GM21737 (cell line): ENCODE measurements around the gene CD79A.

ENCODE experiments used
- ATAC-seq: cut with Tn5 transposase; IDR thresholded peaks from one replicate; pipeline ENCODE4 v1.9.1; 2021; ENCODE audit warnings: mild to moderate bottlenecking, moderate library complexity; ENCODE audit not compliant: unreplicated experiment

The CD79A gene

DNA sequence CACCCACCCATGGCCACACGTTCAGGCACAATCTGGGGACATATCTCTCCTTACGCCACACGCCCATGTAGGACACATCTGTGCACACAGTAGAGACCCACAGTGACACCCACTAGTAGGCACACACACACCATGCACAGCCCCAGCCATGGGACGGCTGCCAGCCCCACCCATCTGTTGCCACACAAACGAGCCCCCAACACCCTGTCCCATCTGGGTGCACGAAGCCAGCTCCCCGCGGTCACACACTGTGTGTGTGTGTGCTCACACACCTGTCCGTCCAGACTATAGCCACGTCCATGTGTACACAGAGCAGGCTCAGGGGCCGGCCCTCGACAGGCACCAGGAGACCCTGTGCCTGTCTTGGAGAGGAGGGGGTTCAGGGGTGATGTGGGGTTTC lies 40.6 kb downstream of the CD79A start:
- no peak for ATAC-seq

- no peak for ATAC-seq
These were observed 41.0 kb downstream of the CD79A start for GRCh38 chr19:41918095-41918494.

GRCh38 chr19:41918653-41919244 lies 41.7 kb downstream of the CD79A start:
- ATAC-seq = no peak

DNA sequence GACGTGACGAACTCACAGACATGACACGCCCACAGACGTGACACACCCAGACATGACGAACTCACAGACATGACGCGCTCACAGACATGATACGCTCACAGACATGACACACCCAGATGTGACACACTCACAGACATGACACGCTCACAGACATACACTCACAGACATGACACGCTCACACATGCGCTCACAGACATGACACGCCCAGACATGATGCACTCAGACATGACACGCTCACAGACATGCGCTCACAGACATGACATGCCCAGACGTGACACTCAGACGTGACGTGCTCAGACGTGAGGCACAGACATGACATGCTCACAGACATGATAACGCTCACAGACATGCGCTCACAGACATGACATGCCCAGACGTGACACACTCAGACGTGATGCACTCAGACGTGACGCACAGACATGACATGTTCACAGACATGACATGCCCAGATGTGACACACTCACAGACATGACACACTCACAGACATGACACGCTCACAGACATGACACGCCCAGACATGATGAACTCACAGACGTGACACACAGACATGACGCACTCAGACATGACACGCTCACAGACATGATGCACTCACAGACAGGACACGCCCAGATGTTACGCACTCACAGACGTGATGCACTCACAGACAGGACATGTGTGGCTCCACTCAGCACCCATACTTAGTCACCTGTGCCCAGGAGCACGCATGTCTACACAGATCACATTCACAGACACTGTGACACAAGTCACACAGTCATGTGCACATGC lies 43.1 kb downstream of the CD79A start:
- no peak for ATAC-seq

- no peak for ATAC-seq
These were observed 44.0 kb downstream of the CD79A start for GRCh38 chr19:41920882-41921576.

DNA sequence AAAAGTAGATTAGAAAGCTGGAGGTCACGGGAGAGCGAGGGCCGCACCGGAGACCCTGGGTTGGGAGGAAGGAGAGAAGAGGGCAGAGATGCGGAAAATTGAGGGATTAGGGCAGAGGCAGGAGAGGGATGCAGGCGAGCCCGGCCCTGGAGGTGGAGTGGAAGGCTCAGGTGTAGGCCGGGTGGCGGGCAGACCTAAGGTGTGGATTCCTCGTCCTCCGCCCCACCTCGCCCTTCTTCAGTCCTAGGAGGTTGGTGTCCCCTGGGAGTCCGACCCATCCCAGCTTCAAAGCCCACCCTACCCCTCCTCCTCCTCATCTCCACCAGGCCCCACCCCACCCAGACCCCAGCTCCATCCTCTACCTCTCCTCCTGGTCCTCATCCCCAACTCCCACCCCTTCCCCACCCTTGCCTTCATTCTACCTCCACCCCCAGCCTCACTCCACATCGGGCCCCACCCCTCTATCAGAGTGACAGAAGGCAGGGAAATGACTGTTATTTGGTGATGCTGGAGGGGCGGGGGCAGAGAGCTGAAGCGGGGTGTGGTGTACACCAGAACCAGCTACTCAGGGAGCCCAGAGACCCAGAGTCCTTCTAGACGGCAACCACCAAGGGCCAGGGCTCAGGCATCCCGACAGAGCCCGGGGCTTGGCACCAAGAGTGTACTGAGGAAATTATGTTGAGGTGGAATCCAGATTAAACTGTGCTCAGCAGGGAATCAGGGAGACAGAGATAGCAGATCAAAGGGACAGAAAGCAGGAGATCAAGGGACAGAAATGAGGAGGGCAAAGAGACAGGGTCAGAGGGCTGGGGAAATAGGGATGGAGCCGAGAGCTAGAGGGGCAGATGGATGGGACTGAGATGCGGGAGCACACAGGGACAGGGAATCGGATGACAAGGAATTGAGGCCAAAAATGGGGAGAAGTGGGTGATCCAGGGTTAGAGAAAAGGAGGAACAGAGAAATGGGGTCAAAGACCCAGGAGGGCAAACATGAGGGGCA lies 44.8 kb downstream of the CD79A start:
- ATAC-seq = no peak

GRCh38 chr19:41922585-41922984 lies 45.5 kb downstream of the CD79A start:
- no peak for ATAC-seq

GRCh38 chr19:41923045-41923788 lies 46.1 kb downstream of the CD79A start:
- ATAC-seq = no peak

DNA sequence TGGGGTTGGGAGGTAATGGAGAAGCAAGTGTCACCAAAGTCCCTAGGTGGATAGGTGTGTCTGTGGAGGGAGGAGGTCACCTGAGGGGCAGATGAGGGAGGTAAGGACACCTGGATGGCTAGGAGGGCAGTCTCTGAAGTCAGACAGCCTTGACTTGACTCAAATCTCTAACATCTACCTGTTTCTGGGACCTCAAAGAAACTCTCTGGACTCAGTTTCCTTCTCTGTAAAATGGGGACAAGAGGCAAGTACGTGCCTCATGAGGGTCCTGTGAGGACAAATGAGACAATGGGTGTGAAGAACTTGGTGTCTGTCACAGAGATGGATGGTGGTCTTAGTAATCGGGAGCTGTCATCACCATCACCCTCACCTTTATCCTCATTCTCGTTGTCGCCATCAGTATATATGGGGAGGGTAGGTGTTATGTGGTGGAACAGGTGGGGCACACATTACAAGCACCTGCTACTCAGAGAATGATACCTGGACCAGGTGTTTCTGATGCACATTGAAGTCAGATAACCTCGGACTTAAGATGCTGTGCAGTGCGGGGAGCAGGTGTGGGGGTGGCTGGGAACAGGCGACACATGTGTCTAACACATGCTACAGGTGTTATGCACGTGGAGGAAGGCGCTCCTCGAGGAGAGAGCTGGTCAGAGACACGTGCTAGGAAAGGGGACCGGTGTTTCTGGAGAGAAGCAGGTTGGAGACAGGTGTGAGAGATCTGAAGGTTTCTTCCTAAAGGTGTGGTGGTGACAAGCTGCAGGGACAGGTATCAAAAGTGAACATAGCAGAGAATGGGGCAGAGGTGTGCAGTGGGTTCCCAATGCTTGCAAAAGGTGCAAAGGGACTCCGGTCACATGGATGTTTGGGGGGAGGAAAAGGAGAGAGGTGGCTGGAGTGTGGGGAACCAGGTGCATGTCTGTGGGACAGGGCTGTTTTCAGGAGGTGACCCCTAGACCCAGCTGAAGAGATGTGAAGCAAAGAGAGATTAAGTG lies 47.4 kb downstream of the CD79A start:
- no peak for ATAC-seq

- no peak for ATAC-seq
These were observed 48.3 kb downstream of the CD79A start for GRCh38 chr19:41925208-41926003.

DNA sequence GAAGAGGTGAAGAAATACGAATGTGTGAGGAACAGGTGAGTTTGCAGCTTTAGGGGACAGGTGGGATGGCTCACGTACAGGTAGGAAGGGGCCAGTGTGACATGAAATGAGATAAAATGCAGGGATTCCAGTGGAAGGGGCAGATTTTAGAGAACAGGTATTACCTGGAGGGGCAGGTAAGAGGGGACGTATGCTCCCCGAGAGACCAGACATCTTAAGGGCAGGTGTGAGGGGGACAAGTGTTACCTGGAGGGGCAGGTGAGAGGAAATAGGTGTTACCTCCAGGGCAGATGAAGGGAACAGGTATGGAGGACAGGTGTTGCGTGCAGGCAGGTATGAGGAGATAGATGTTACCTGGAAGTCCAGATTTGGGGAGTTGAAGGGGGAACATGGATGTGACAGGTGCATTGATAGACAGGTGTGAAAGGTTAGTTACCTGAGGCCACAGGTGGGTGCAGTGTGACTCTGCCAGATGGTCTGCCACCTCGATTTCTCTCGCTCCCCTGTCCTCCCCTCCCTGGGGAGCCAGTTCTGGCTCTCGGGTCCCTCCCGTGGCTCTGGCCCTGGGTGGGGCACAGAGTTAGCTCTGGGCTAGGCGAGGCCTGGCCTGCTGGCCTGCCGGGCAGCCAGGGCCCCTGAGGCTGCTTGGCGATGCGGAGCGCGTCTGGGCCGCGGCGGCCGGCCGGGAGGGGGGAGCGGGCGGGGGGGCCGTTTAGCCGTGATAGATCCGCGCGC lies 49.1 kb downstream of the CD79A start:
- no peak for ATAC-seq

GRCh38 chr19:41926763-41927496 lies 49.9 kb downstream of the CD79A start:
- no peak for ATAC-seq

DNA sequence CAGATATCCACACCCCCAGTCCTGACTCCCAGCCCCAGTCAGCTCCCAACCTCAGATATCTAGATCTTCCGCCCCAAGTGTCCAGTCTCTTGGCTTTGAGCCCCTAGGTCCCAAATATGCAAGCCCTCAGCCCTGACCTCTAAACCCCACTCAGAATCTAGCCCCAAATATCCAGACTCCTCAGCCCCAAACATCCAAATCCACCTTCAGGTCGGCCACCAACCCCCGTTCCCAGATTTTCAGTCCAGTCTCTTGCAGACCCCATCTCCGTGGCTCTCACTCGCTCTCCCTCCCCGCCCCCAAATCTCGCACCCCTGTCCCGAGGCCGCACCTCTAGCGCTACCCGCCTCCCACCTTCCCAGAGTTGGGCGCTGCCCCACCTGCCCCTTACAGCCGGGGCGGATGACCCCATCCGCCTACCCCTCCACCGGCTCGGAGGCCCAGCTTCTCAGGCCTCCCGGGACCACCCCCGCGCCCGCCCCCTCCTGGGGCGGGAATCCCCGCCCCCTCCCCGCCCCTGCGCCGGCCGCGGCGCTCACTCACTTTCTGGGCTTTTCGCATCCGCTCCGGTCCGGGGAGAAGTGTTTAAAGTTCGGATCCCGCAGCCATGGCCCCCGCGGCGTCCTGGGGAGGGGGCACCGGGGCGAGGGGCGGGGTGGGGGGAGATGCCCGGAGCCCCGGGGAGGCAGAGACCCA lies 50.6 kb downstream of the CD79A start:
- no peak for ATAC-seq

- no peak for ATAC-seq
These were observed 51.2 kb downstream of the CD79A start, which contains the start of gene ERFL for GRCh38 chr19:41928221-41928683. Gene ERFL, minus strand, starts transcription at chr19:41928449. Its CDS starts 15,530 bp downstream, at chr19:41912919.

- no peak for ATAC-seq
These were observed 51.9 kb downstream of the CD79A start for GRCh38 chr19:41928754-41929535.
